H9 (cell line): ENCODE data around the gene NSUN2. TPM values are rescaled to one million over a fixed set of nuclear protein-coding genes. Genes with fewer than 3 reads are reported as not detected.

Experiments used
- DNase-seq: peaks from one replicate; pipeline ENCODE4 v3.0.0-alpha.2; 2017
- H2AFZ ChIP-seq: one replicate; pipeline ENCODE4 v1.6.1; 2013; ENCODE audit warnings: mild to moderate bottlenecking, low read length, control low read depth, moderate library complexity
- H2AK5ac ChIP-seq: 2 replicates; pipeline ENCODE4 v1.6.1; 2013; ENCODE audit warnings: low read length, control low read depth, mixed read lengths; ENCODE audit not compliant: insufficient read length
- H2BK120ac ChIP-seq: one replicate; pipeline ENCODE4 v1.6.1; 2013; ENCODE audit warnings: low read depth, mild to moderate bottlenecking, low read length, control low read depth, inconsistent platforms; ENCODE audit not compliant: poor library complexity, severe bottlenecking
- H2BK12ac ChIP-seq: 2 replicates; pipeline ENCODE4 v1.6.1; 2013; ENCODE audit warnings: low read length, control low read depth, mixed read lengths, low read depth; ENCODE audit not compliant: insufficient read length
- H2BK15ac ChIP-seq: 2 replicates; pipeline ENCODE4 v1.6.1; 2013; ENCODE audit warnings: low read depth, low read length, control low read depth
- H2BK20ac ChIP-seq: one replicate; pipeline ENCODE4 v1.6.1; 2013; ENCODE audit warnings: low read depth, mild to moderate bottlenecking, low read length, control low read depth, inconsistent platforms; ENCODE audit not compliant: poor library complexity, severe bottlenecking
- H2BK5ac ChIP-seq: 2 replicates; pipeline ENCODE4 v1.6.1; 2013; ENCODE audit warnings: low read length, control low read depth, mixed read lengths; ENCODE audit not compliant: insufficient read length
- H3K14ac ChIP-seq: 2 replicates; pipeline ENCODE4 v1.6.1; 2013; ENCODE audit warnings: low read length, control low read depth; ENCODE audit not compliant: insufficient read depth
- H3K18ac ChIP-seq: 2 replicates; pipeline ENCODE4 v1.6.1; 2013; ENCODE audit warnings: low read depth, mild to moderate bottlenecking, mixed read lengths, low read length, control low read depth; ENCODE audit not compliant: insufficient read length
- H3K23ac ChIP-seq: 2 replicates; pipeline ENCODE4 v1.6.1; 2013; ENCODE audit warnings: low read length, control low read depth, mixed read lengths, low read depth; ENCODE audit not compliant: insufficient read length
- H3K23me2 ChIP-seq: 2 replicates; pipeline ENCODE4 v1.6.1; 2013; ENCODE audit warnings: low read depth, mild to moderate bottlenecking, mixed read lengths, low read length, control low read depth; ENCODE audit not compliant: insufficient read length, poor library complexity, severe bottlenecking
- H3K27ac ChIP-seq: 2 replicates; pipeline ENCODE4 v1.5.1; 2013; ENCODE audit warnings: low read length, control low read depth, mixed read lengths, low read depth; ENCODE audit not compliant: insufficient read length
- H3K27me3 ChIP-seq: 2 replicates; pipeline ENCODE4 v1.6.1; 2013; ENCODE audit warnings: low read length, control low read depth, inconsistent platforms; ENCODE audit not compliant: insufficient read depth
- H3K4ac ChIP-seq: 2 replicates; pipeline ENCODE4 v1.6.1; 2013; ENCODE audit warnings: low read depth, mild to moderate bottlenecking, control low read depth, inconsistent platforms, low read length, moderate library complexity
- H3K4me1 ChIP-seq: 2 replicates; pipeline ENCODE4 v1.6.1; 2013; ENCODE audit warnings: low read length, control low read depth, inconsistent platforms; ENCODE audit not compliant: insufficient read depth
- H3K4me2 ChIP-seq: 2 replicates; pipeline ENCODE4 v1.6.1; 2013; ENCODE audit warnings: low read length, control low read depth, mixed read lengths; ENCODE audit not compliant: insufficient read length, insufficient read depth
- H3K56ac ChIP-seq: 2 replicates; pipeline ENCODE4 v1.6.1; 2013; ENCODE audit warnings: low read depth, mild to moderate bottlenecking, mixed read lengths, low read length, control low read depth; ENCODE audit not compliant: insufficient read length
- H3K79me1 ChIP-seq: 2 replicates; pipeline ENCODE4 v1.6.1; 2013; ENCODE audit warnings: low read depth, mild to moderate bottlenecking, moderate library complexity, low read length, control low read depth, inconsistent platforms; ENCODE audit not compliant: insufficient read depth, poor library complexity, severe bottlenecking
- H3K79me2 ChIP-seq: 2 replicates; pipeline ENCODE4 v1.6.1; 2013; ENCODE audit warnings: low read length, control low read depth, inconsistent platforms; ENCODE audit not compliant: insufficient read depth
- H3K9ac ChIP-seq: 2 replicates; pipeline ENCODE4 v1.6.1; 2013; ENCODE audit warnings: low read length, control low read depth, mixed read lengths; ENCODE audit not compliant: insufficient read length; ENCODE audit errors: extremely low read depth
- H3K9me3 ChIP-seq: one replicate; pipeline ENCODE4 v1.6.1; 2013; ENCODE audit warnings: low read depth, low read length, inconsistent platforms; ENCODE audit not compliant: control insufficient read depth
- H3T11ph ChIP-seq: one replicate; pipeline ENCODE4 v1.6.1; 2013; ENCODE audit warnings: mild to moderate bottlenecking, low read length, control low read depth, inconsistent platforms
- H4K20me1 ChIP-seq: one replicate; pipeline ENCODE4 v1.6.1; 2013; ENCODE audit not compliant: control insufficient read depth, insufficient read length, insufficient read depth
- H4K5ac ChIP-seq: 2 replicates; pipeline ENCODE4 v1.6.1; 2013; ENCODE audit warnings: low read depth, mild to moderate bottlenecking, mixed read lengths, low read length, control low read depth; ENCODE audit not compliant: insufficient read length
- H4K8ac ChIP-seq: replicated peaks from 2 replicates; pipeline ENCODE4 v1.6.1; 2013; ENCODE audit warnings: low read length, control low read depth, mixed read lengths, low read depth; ENCODE audit not compliant: insufficient read length
- H4K91ac ChIP-seq: 2 replicates; pipeline ENCODE4 v1.6.1; 2013; ENCODE audit warnings: low read depth, mild to moderate bottlenecking, moderate library complexity, mixed read lengths, low read length, control low read depth; ENCODE audit not compliant: insufficient read length
- H3K27ac Mint-ChIP-seq, 3 experiments: 2 replicates in 2 of 3; 3 replicates in 1 of 3; pipeline ENCODE4 v1.8.0; 2020 to 2021; ENCODE audit warnings: mixed read lengths in 3 of 3, mild to moderate bottlenecking in 1 of 3, moderate library complexity in 1 of 3
- H3K27me3 Mint-ChIP-seq: 2 replicates; pipeline ENCODE4 v1.8.0; 2021; ENCODE audit warnings: low read depth, mild to moderate bottlenecking, moderate library complexity, mixed read lengths
- H3K36me3 Mint-ChIP-seq, 3 experiments: 2 replicates in 2 of 3; 3 replicates in 1 of 3; pipeline ENCODE4 v1.8.0; 2020 to 2021; ENCODE audit warnings: low read depth in 3 of 3, mixed read lengths in 3 of 3; ENCODE audit not compliant: insufficient read depth in 1 of 3
- H3K4me1 Mint-ChIP-seq, 2 experiments: 2 replicates each; pipeline ENCODE4 v1.8.0; 2020; ENCODE audit warnings: mixed read lengths in 2 of 2
- H3K4me3 Mint-ChIP-seq, 2 experiments: 2 replicates in 1 of 2; 3 replicates in 1 of 2; pipeline ENCODE4 v1.8.0; 2020 to 2021; ENCODE audit warnings: mild to moderate bottlenecking in 2 of 2, mixed read lengths in 2 of 2, moderate library complexity in 1 of 2
- H3K9me3 Mint-ChIP-seq, 2 experiments: 2 replicates in 1 of 2; 3 replicates in 1 of 2; pipeline ENCODE4 v1.8.0; 2020; ENCODE audit warnings: mild to moderate bottlenecking in 2 of 2, mixed read lengths in 2 of 2, moderate library complexity in 1 of 2
- CTCF ChIP-seq: fragments of 200-600 bp; sonication (generic); conservative IDR thresholded peaks from 3 replicates; pipeline ENCODE4 v1.8.0; 2021; ENCODE audit warnings: antibody characterized with exemption, mild to moderate bottlenecking
- WGBS: extraction: QIAGEN DNeasy Blood & Tissue Kit; methylation state at CpG from one replicate; pipeline ENCODE4 v1.1.7; 2013; ENCODE audit warnings: missing lambda C conversion rate, low lambda C conversion rate, mixed read lengths; ENCODE audit not compliant: insufficient read length; ENCODE audit errors: extremely low coverage; 5-methylcytosine and 5-hydroxymethylcytosine counted together
- total RNA-seq: library from RNA; stranded (reverse); gene quantifications from 2 replicates; pipeline ENCODE4 v1.2.1, GENCODE V29; 2021

NSUN2 gene
- total RNA-seq, 1 experiment from 2014 or later, result 115 TPM

- H3K36me3 Mint-ChIP-seq, result 0 out of 7 replicates have a peak, but pooled peaks cover 0 to 8% (median 0%) of the 10 kb centered on the region in 3 experiments
- H3K56ac ChIP-seq, result no peak overlapping the region
- no peaks in the 10 kb centered on the region for H3K4me1 ChIP-seq
- H2BK12ac ChIP-seq, result no peak overlapping the region
- no peak overlapping the region for H3K4ac ChIP-seq
- no peaks in the 10 kb centered on the region for H3K4me1 Mint-ChIP-seq
- no peaks in the 10 kb centered on the region for H3K23me2 ChIP-seq
- TF ChIP-seq CTCF, result no peak
- WGBS, result no CpG with 5 or more reads among the region's 12 CpGs
- no peaks in the 10 kb centered on the region for H3K79me2 ChIP-seq
- DNase-seq, result peak; percentile 25
- H3K79me1 ChIP-seq, result no peaks in the 10 kb centered on the region
- H4K5ac ChIP-seq, result no peak overlapping the region
- no peak overlapping the region for H3K27ac Mint-ChIP-seq
- peaks cover 34% of the 10 kb centered on the region for H3K27me3 Mint-ChIP-seq
- no peaks in the 10 kb centered on the region for H3K27me3 ChIP-seq
- H3K27ac ChIP-seq, result no peak overlapping the region
- H3T11ph ChIP-seq, result no peak overlapping the region
- H2BK15ac ChIP-seq, result no peak overlapping the region
- no peak overlapping the region for H2AFZ ChIP-seq
- no peak overlapping the region for H2BK120ac ChIP-seq
- no peak overlapping the region for H4K8ac ChIP-seq
- H2BK20ac ChIP-seq, result no peak overlapping the region
- H3K4me2 ChIP-seq, result no peak overlapping the region
- no peak overlapping the region for H3K9ac ChIP-seq
- no peaks in the 10 kb centered on the region for H4K20me1 ChIP-seq
- no peaks in the 10 kb centered on the region for H3K9me3 ChIP-seq
- no peak overlapping the region for H3K14ac ChIP-seq
- no peak overlapping the region for H3K4me3 Mint-ChIP-seq
- no peak overlapping the region for H2AK5ac ChIP-seq
- no peak overlapping the region for H4K91ac ChIP-seq
- no peak overlapping the region for H3K18ac ChIP-seq
- peaks cover 17 to 19% of the 10 kb centered on the region in 2 experiments for H3K9me3 Mint-ChIP-seq
- no peak overlapping the region for H3K23ac ChIP-seq
- no peak overlapping the region for H2BK5ac ChIP-seq
Observed at GRCh38 chr5:6574537-6575245, 58.2 kb downstream of the NSUN2 start.
